Measurements from ENCODE around the gene STPG1.

STPG1 gene

DNA sequence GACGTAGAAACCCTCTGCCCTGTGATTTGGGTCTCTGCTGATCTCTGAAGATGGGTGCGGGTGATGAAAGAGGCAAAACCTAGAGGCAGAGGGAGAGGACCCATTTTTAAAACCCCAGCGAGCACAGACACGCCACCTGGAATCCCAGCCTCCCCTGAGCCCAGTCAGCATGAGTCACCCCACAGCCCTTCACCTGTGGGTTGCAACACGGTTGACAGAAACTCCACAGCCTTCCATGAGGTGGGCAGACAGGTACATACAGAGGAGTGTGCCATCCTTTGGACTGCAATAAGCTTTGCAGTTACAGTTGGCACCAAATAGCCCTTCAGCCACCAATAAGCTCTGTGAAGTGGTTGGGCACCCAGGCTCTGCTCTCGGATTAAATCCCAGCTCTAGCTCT is 96.5 kb downstream of the STPG1 start:
- no peak overlapping the region for H3K4me3 ChIP-seq (ENCODE audit: low read depth, low read length)
- DNase-seq (ENCODE audit: low read depth), result no peak
- no peak for TF ChIP-seq CTCF (IDR thresholded peaks at IDR 0.05; ENCODE audit: control insufficient read depth, extremely low read depth, insufficient read depth)

- no peak for TF ChIP-seq CTCF (IDR thresholded peaks at IDR 0.05; ENCODE audit: control insufficient read depth, extremely low read depth, insufficient read depth)
- no peak for DNase-seq (ENCODE audit: low read depth)
- no peak overlapping the region for H3K4me3 ChIP-seq (ENCODE audit: low read depth, low read length)
Observed at GRCh38 chr1:24316645-24317044, 96.9 kb downstream of the STPG1 start.

- no peak for TF ChIP-seq CTCF (IDR thresholded peaks at IDR 0.05; ENCODE audit: control insufficient read depth, extremely low read depth, insufficient read depth)
- no peak overlapping the region for H3K4me3 ChIP-seq (ENCODE audit: low read depth, low read length)
- no peak for DNase-seq (ENCODE audit: low read depth)
Observed at GRCh38 chr1:24315391-24315790, 98.2 kb downstream of the STPG1 start.

GRCh38 chr1:24311741-24312140 is 101.8 kb downstream of the STPG1 start:
- no peak for TF ChIP-seq CTCF (IDR thresholded peaks at IDR 0.05; ENCODE audit: control insufficient read depth, extremely low read depth, insufficient read depth)
- H3K4me3 ChIP-seq (ENCODE audit: low read depth, low read length), result no peak overlapping the region
- no peak for DNase-seq (ENCODE audit: low read depth)

DNA sequence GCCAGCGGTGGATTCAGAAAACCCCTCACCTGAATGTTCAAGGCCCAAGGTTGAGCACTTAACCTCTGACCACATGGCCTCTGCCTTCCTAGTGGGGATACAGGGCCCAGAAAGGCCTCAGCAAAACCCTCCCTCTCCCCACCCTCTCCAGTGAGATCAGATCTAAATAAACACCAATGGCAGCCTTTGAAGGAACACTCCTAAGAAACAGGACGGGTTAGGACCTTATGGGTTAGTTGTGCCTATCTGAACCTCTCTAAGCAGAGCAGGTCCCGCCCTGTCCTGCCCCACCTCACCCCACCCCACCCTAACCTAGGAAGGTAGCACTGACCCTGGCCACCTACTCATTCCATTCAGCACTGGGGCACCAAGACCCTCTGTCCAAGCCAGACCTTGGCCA is 102.3 kb downstream of the STPG1 start:
- no peak for TF ChIP-seq CTCF (IDR thresholded peaks at IDR 0.05; ENCODE audit: control insufficient read depth, extremely low read depth, insufficient read depth)
- no peak for DNase-seq (ENCODE audit: low read depth)
- H3K4me3 ChIP-seq (ENCODE audit: low read depth, low read length), result no peak overlapping the region

- no peak for DNase-seq (ENCODE audit: low read depth)
- TF ChIP-seq CTCF (IDR thresholded peaks at IDR 0.05; ENCODE audit: control insufficient read depth, extremely low read depth, insufficient read depth), result no peak
Observed at GRCh38 chr1:24309762-24310485, 103.7 kb downstream of the STPG1 start.

More at GRCh38 chr1:24309762-24310485, 103.7 kb downstream of the STPG1 start:
- no peak overlapping the region for H3K4me3 ChIP-seq (ENCODE audit: low read depth, low read length)

Measured in LNCaP clone FGC (cell line).